IMR-90 (cell line): ENCODE results near the gene PTPRG. TPM values are rescaled to one million over a fixed set of nuclear protein-coding genes. Genes with fewer than 3 reads are reported as not detected.

Experiments used
- ATAC-seq: fragments of 200-7000 bp; cut with Tn5 transposase; 2 replicates; pipeline ENCODE4 v1.9.1; 2020; ENCODE audit warnings: low read depth, mild to moderate bottlenecking, moderate library complexity
- BruUV-seq: library from RNA; stranded (reverse); fragments of 400-500 nt; replicated peaks from 2 replicates; lab custom pipeline; 2021; lab: Mats Ljungman, UMichigan
- CTCF ChIA-PET: fragments of 300-600 bp; formaldehyde crosslinking; extraction: SDS; loops from one replicate; lab custom pipeline; 2021; ENCODE audit warnings: antibody characterized with exemption; lab: Yijun Ruan, JAX
- POLR2A ChIA-PET: fragments of 300-600 bp; sonication (Branson Sonifier 250); formaldehyde crosslinking; loops from one replicate; lab custom pipeline; 2022; ENCODE audit warnings: antibody characterized with exemption; ENCODE audit not compliant: unreplicated experiment; lab: Charles Lee
- DNase-seq: peaks from one replicate; pipeline ENCODE4 v3.0.0; 2013
- H2AFZ ChIP-seq: replicated peaks from 2 replicates; pipeline ENCODE3; 2013; ENCODE audit warnings: low read length, mild to moderate bottlenecking; ENCODE audit not compliant: poor library complexity
- H2AK5ac ChIP-seq: 2 replicates; pipeline ENCODE4 v1.6.1; 2013; ENCODE audit warnings: low read depth, low read length, inconsistent platforms
- H2AK9ac ChIP-seq: replicated peaks from 2 replicates; pipeline ENCODE3; 2013; ENCODE audit warnings: mild to moderate bottlenecking, low read depth, low read length, moderate library complexity; ENCODE audit not compliant: poor library complexity
- H2BK120ac ChIP-seq: 2 replicates; pipeline ENCODE4 v1.6.1; 2013; ENCODE audit warnings: low read depth, low read length, inconsistent platforms
- H2BK15ac ChIP-seq: 3 replicates; pipeline ENCODE4 v1.6.1; 2013; ENCODE audit warnings: low read depth, low read length, inconsistent platforms
- H2BK20ac ChIP-seq: 2 replicates; pipeline ENCODE4 v1.6.1; 2013; ENCODE audit warnings: low read depth, mild to moderate bottlenecking, inconsistent platforms, low read length, moderate library complexity
- H2BK5ac ChIP-seq: 2 replicates; pipeline ENCODE4 v1.6.1; 2013; ENCODE audit warnings: mild to moderate bottlenecking, low read depth, low read length, inconsistent platforms; ENCODE audit not compliant: poor library complexity, severe bottlenecking
- H3K14ac ChIP-seq: replicated peaks from 2 replicates; pipeline ENCODE4 v1.6.1; 2013; ENCODE audit warnings: low read depth, low read length, inconsistent platforms
- H3K18ac ChIP-seq: 2 replicates; pipeline ENCODE4 v1.6.1; 2013; ENCODE audit warnings: low read depth, low read length, control low read depth
- H3K23ac ChIP-seq: 2 replicates; pipeline ENCODE4 v1.6.1; 2013; ENCODE audit warnings: low read depth, low read length, inconsistent platforms
- H3K27ac ChIP-seq: 2 replicates; pipeline ENCODE4 v1.5.1; 2013; ENCODE audit warnings: mild to moderate bottlenecking, control low read depth, low read length; ENCODE audit not compliant: insufficient read depth
- H3K27me3 ChIP-seq: 2 replicates; pipeline ENCODE4 v1.6.1; 2013; ENCODE audit warnings: low read length; ENCODE audit not compliant: control insufficient read depth, insufficient read depth
- H3K36me3 ChIP-seq: 2 replicates; pipeline ENCODE4 v1.6.1; 2013; ENCODE audit warnings: low read length, mixed read lengths; ENCODE audit not compliant: control insufficient read depth, insufficient read depth
- H3K4ac ChIP-seq: 2 replicates; pipeline ENCODE4 v1.6.1; 2013; ENCODE audit warnings: low read depth, low read length, inconsistent platforms
- H3K4me1 ChIP-seq: 2 replicates; pipeline ENCODE4 v1.6.1; 2013; ENCODE audit warnings: low read length, mixed read lengths; ENCODE audit not compliant: control insufficient read depth, insufficient read depth
- H3K4me2 ChIP-seq: 2 replicates; pipeline ENCODE4 v1.6.1; 2013; ENCODE audit warnings: low read depth, mild to moderate bottlenecking, control low read depth, low read length, moderate library complexity
- H3K4me3 ChIP-seq: 2 replicates; pipeline ENCODE4 v1.5.1; 2013; ENCODE audit warnings: low read depth, mild to moderate bottlenecking, control low read depth, low read length, moderate library complexity; ENCODE audit not compliant: insufficient read depth
- H3K56ac ChIP-seq: 2 replicates; pipeline ENCODE4 v1.6.1; 2013; ENCODE audit warnings: low read length, inconsistent platforms; ENCODE audit not compliant: insufficient read depth; ENCODE audit errors: extremely low read depth
- H3K79me1 ChIP-seq, 2 experiments: 2 replicates each; pipeline ENCODE4 v1.6.1; 2013; ENCODE audit warnings: low read length in 2 of 2, inconsistent platforms in 1 of 2, low read depth in 1 of 2
- H3K9ac ChIP-seq: 2 replicates; pipeline ENCODE4 v1.6.1; 2013; ENCODE audit warnings: low read depth, low read length, control low read depth
- H3K9me1 ChIP-seq: 2 replicates; pipeline ENCODE4 v1.6.1; 2013; ENCODE audit warnings: low read length, inconsistent platforms; ENCODE audit not compliant: insufficient read depth
- H3K9me3 ChIP-seq: 2 replicates; pipeline ENCODE4 v1.6.1; 2013; ENCODE audit warnings: low read length; ENCODE audit not compliant: control insufficient read depth, insufficient read depth
- H4K20me1 ChIP-seq: 2 replicates; pipeline ENCODE4 v1.6.1; 2013; ENCODE audit warnings: low read length, inconsistent platforms; ENCODE audit not compliant: insufficient read depth
- H4K5ac ChIP-seq: 2 replicates; pipeline ENCODE4 v1.6.1; 2013; ENCODE audit warnings: mild to moderate bottlenecking, low read depth, low read length, control low read depth
- H4K8ac ChIP-seq, 2 experiments: 2 replicates each; pipeline ENCODE4 v1.6.1; 2013; ENCODE audit warnings: low read depth in 2 of 2, low read length in 2 of 2, control low read depth in 1 of 2, inconsistent platforms in 1 of 2
- H4K91ac ChIP-seq: 2 replicates; pipeline ENCODE4 v1.6.1; 2013; ENCODE audit warnings: low read depth, low read length, inconsistent platforms; ENCODE audit not compliant: insufficient read depth
- BHLHE40 ChIP-seq: fragments of 150-350 bp; IDR thresholded peaks from 2 replicates; pipeline ENCODE4 v1.6.1; 2016; ENCODE audit warnings: mild to moderate bottlenecking, low read depth, low read length
- RAD21 ChIP-seq: IDR thresholded peaks from 2 replicates; pipeline ENCODE4 v1.6.1; 2012; ENCODE audit warnings: low read length, improper control_type of control experiment
- WGBS, 2 experiments: methylation state at CpG; one replicate each; pipeline versions ENCODE4 v1.1.5 to v1.1.7; 2013; ENCODE audit warnings: missing lambda C conversion rate in 2 of 2; ENCODE audit not compliant: insufficient read length in 1 of 2; ENCODE audit errors: extremely low coverage in 2 of 2; 5-methylcytosine and 5-hydroxymethylcytosine counted together
- dilution Hi-C: fragments of 300-500 bp; cut with HindIII; formaldehyde crosslinking; loops from one replicate; pipeline ENCODE4 v1.14.3; 2018; ENCODE audit warnings: low sequenced_read_pairs; ENCODE audit not compliant: unreplicated experiment
- in situ Hi-C: fragments of 300-500 bp; cut with MboI; formaldehyde crosslinking; loops from 3 replicates; pipeline ENCODE4 v1.14.3; 2019; ENCODE audit warnings: low sequenced_read_pairs, inconsistent platforms, mixed read lengths
- intact Hi-C: fragments of 100-400 bp; cut with micrococcal nuclease; formaldehyde crosslinking; loops from 2 replicates; pipeline ENCODE4 v1.10.0; 2022
- polyA plus RNA-seq, 3 experiments: library from polyadenylated mRNA; depleted of rRNA; stranded (reverse); fragments of >200 nt; gene quantifications; 2 replicates each; pipeline ENCODE4 v1.2.3, GENCODE V29; 2012; ENCODE audit warnings: low replicate concordance in 1 of 3
- total RNA-seq: library from RNA; depleted of rRNA; stranded (reverse); fragments of >200 nt; gene quantifications from 2 replicates; pipeline ENCODE4 v1.2.3, GENCODE V29; 2012

The PTPRG gene
- total and polyA plus RNA-seq, 2 of the 4 experiments (the other 2 are of a cell fraction) = 7.7 to 31.0 TPM

- H2BK15ac ChIP-seq = no peak overlapping the region
- dilution Hi-C loops (no loop called here), in situ Hi-C loops (no loop called here), intact Hi-C loops (no loop called here)
- H3K9ac ChIP-seq = no peak overlapping the region
- no TSS peak for BruUV-seq
- peaks cover 30 to 35% of the 10 kb centered on the region in 2 experiments for H3K79me1 ChIP-seq
- H3K36me3 ChIP-seq = peaks cover 2% of the 10 kb centered on the region; the same call in 1 of the 2 replicates
- no peak overlapping the region for H3K23ac ChIP-seq
- no CpG with 5 or more reads among the region's 2 CpGs for WGBS, 2 experiments
- no peak overlapping the region for H3K18ac ChIP-seq
- H2BK20ac ChIP-seq = no peak overlapping the region
- no peak overlapping the region for H2AK5ac ChIP-seq
- H3K27ac ChIP-seq = no peak overlapping the region
- H2AFZ ChIP-seq = no peak overlapping the region
- peaks cover 4% of the 10 kb centered on the region; the same call in 1 of the 2 replicates for H4K20me1 ChIP-seq
- no peak overlapping the region for H3K56ac ChIP-seq
- H4K5ac ChIP-seq = no peak overlapping the region
- H3K27me3 ChIP-seq = no peaks in the 10 kb centered on the region
- H3K9me1 ChIP-seq = peaks cover 5% of the 10 kb centered on the region
- H4K91ac ChIP-seq = no peak overlapping the region
- no peak overlapping the region for H3K4me3 ChIP-seq
- DNase-seq (no peak), ATAC-seq (no peak)
- H4K8ac ChIP-seq = no peak overlapping the region
- no peak overlapping the region for H2BK5ac ChIP-seq
- no peaks in the 10 kb centered on the region; the same call in 1 of the 2 replicates for H3K9me3 ChIP-seq
- no peak overlapping the region for H3K4me2 ChIP-seq
- no peak overlapping the region for H2BK120ac ChIP-seq
- H3K14ac ChIP-seq = no peak overlapping the region
- no peak overlapping the region for H3K4ac ChIP-seq
- H2AK9ac ChIP-seq = no peak overlapping the region
- ChIA-PET CTCF (no interaction called here), POLR2A (no interaction called here)
- TF ChIP-seq BHLHE40 (no peak), RAD21 (no peak)
- H3K4me1 ChIP-seq = peaks cover 7% of the 10 kb centered on the region
These were observed 62.9 kb downstream of the PTPRG start for GRCh38 chr3:61624300-61624699.
